ENCODE data around the gene MEGF8.

MEGF8 gene

GRCh38 chr19:42289556-42290041 lies 35.8 kb upstream of the MEGF8 start:
- DNase-seq (ENCODE audit: low spot score), result no peak
- TF ChIP-seq CTCF (IDR thresholded peaks at IDR 0.05; ENCODE audit: borderline replicate concordance, control extremely low read depth, extremely low read depth, insufficient read depth, missing control alignments), result no peak
- in situ Hi-C loops (cut with MboI; ENCODE audit: low sequenced_read_pairs, unreplicated experiment), result no loop called here

GRCh38 chr19:42290136-42290522 lies 35.3 kb upstream of the MEGF8 start:
- no peak for DNase-seq (ENCODE audit: low spot score)
- TF ChIP-seq CTCF (IDR thresholded peaks at IDR 0.05; ENCODE audit: borderline replicate concordance, control extremely low read depth, extremely low read depth, insufficient read depth, missing control alignments), result no peak
- in situ Hi-C loops (cut with MboI; ENCODE audit: low sequenced_read_pairs, unreplicated experiment), result no loop called here

- peak; percentile 42 for TF ChIP-seq CTCF (IDR thresholded peaks at IDR 0.05; ENCODE audit: borderline replicate concordance, control extremely low read depth, extremely low read depth, insufficient read depth, missing control alignments)
- in situ Hi-C loops (cut with MboI; ENCODE audit: low sequenced_read_pairs, unreplicated experiment), result no loop called here
- DNase-seq (ENCODE audit: low spot score), result peak; percentile 60
Observed at GRCh38 chr19:42290523-42291434, 34.7 kb upstream of the MEGF8 start.

- DNase-seq (ENCODE audit: low spot score), result no peak
- in situ Hi-C loops (cut with MboI; ENCODE audit: low sequenced_read_pairs, unreplicated experiment), result no loop called here
- no peak for TF ChIP-seq CTCF (IDR thresholded peaks at IDR 0.05; ENCODE audit: borderline replicate concordance, control extremely low read depth, extremely low read depth, insufficient read depth, missing control alignments)
Observed at GRCh38 chr19:42291435-42291810, 34.0 kb upstream of the MEGF8 start.

GRCh38 chr19:42292042-42292960 lies 33.1 kb upstream of the MEGF8 start:
- no peak for TF ChIP-seq CTCF (IDR thresholded peaks at IDR 0.05; ENCODE audit: borderline replicate concordance, control extremely low read depth, extremely low read depth, insufficient read depth, missing control alignments)
- no peak for DNase-seq (ENCODE audit: low spot score)
- in situ Hi-C loops (cut with MboI; ENCODE audit: low sequenced_read_pairs, unreplicated experiment), result no loop called here

- no peak for TF ChIP-seq CTCF (IDR thresholded peaks at IDR 0.05; ENCODE audit: borderline replicate concordance, control extremely low read depth, extremely low read depth, insufficient read depth, missing control alignments)
- in situ Hi-C loops (cut with MboI; ENCODE audit: low sequenced_read_pairs, unreplicated experiment), result no loop called here
- DNase-seq (ENCODE audit: low spot score), result no peak
Observed at GRCh38 chr19:42292963-42293362, 32.5 kb upstream of the MEGF8 start.
